HepG2 (cell line): ENCODE data around the gene PRRT2. TPM values are rescaled to one million over a fixed set of nuclear protein-coding genes. Genes with fewer than 3 reads are reported as not detected.

Experiments
- EP300 ChIP-seq, 3 experiments: sonication (generic) in 1 of 3; formaldehyde crosslinking in 1 of 3; IDR thresholded peaks; 2 replicates each; pipeline versions ENCODE4 v1.5.1 to v1.6.1; 2011 to 2020; ENCODE audit warnings: low read depth in 2 of 3, low read length in 2 of 3, borderline replicate concordance in 1 of 3, improper control_type of control experiment in 1 of 3, mild to moderate bottlenecking in 1 of 3, missing genetic modification reagents in 1 of 3, moderate library complexity in 1 of 3
- MXD4 ChIP-seq: IDR thresholded peaks from 2 replicates; pipeline ENCODE4 v1.6.1; 2016; ENCODE audit warnings: mild to moderate bottlenecking, missing biosample characterization, missing genetic modification reagents
- NCOR1 ChIP-seq: fragments of 200-600 bp; sonication (generic); IDR thresholded peaks from 2 replicates; pipeline ENCODE4 v1.7.0; 2017; ENCODE audit warnings: antibody characterized with exemption, low read length, borderline replicate concordance
- RXRB ChIP-seq: IDR thresholded peaks from 2 replicates; pipeline ENCODE4 v1.6.1; 2016; ENCODE audit warnings: borderline replicate concordance, missing genetic modification reagents, missing compliant biosample characterization
- SIX4 ChIP-seq: sonication (generic); formaldehyde crosslinking; IDR thresholded peaks from 2 replicates; pipeline ENCODE4 v1.4.0; 2020; ENCODE audit warnings: missing genetic modification reagents
- ZBTB34 ChIP-seq: sonication (generic); formaldehyde crosslinking; IDR thresholded peaks from 2 replicates; pipeline ENCODE4 v1.8.0; 2022; ENCODE audit warnings: mild to moderate bottlenecking, missing genetic modification reagents
- ZNF609 ChIP-seq: sonication (generic); formaldehyde crosslinking; IDR thresholded peaks from 2 replicates; pipeline ENCODE4 v1.4.0; 2020; ENCODE audit warnings: mild to moderate bottlenecking, missing genetic modification reagents, borderline replicate concordance
- ZNF674 ChIP-seq: sonication (generic); formaldehyde crosslinking; IDR thresholded peaks from 2 replicates; pipeline ENCODE4 v1.5.0; 2020; ENCODE audit warnings: low read depth, mild to moderate bottlenecking, missing genetic modification reagents
- polyA plus RNA-seq, 8 experiments: library from polyadenylated mRNA; depleted of rRNA in 3 of 8; stranded (reverse) in 7 of 8; unstranded in 1 of 8; fragments of >200 nt; fragmentation: Illumina TruSeq in 4 of 8; extraction: Trizol in 4 of 8; gene quantifications; 2 replicates each; pipeline versions ENCODE4 v1.2.1 to v1.2.3, GENCODE V29; 2011 to 2016; ENCODE audit warnings: low read depth in 4 of 8, missing spikeins in 1 of 8, mixed read lengths in 1 of 8; ENCODE audit not compliant: insufficient read depth in 1 of 8
- total RNA-seq, 5 experiments: library from RNA; depleted of rRNA; stranded (reverse); fragments of >200 nt; fragmentation: Illumina TruSeq; extraction: Trizol; gene quantifications; 2 replicates each; pipeline ENCODE4 v1.2.3, GENCODE V29; 2016; ENCODE audit warnings: low read depth in 1 of 5

Gene PRRT2
- total and polyA plus RNA-seq, 2 of the 13 experiments (the other 11 are each of a cell fraction or from before 2014, with no cell fraction given): 0.51 to 1.1 TPM

DNA sequence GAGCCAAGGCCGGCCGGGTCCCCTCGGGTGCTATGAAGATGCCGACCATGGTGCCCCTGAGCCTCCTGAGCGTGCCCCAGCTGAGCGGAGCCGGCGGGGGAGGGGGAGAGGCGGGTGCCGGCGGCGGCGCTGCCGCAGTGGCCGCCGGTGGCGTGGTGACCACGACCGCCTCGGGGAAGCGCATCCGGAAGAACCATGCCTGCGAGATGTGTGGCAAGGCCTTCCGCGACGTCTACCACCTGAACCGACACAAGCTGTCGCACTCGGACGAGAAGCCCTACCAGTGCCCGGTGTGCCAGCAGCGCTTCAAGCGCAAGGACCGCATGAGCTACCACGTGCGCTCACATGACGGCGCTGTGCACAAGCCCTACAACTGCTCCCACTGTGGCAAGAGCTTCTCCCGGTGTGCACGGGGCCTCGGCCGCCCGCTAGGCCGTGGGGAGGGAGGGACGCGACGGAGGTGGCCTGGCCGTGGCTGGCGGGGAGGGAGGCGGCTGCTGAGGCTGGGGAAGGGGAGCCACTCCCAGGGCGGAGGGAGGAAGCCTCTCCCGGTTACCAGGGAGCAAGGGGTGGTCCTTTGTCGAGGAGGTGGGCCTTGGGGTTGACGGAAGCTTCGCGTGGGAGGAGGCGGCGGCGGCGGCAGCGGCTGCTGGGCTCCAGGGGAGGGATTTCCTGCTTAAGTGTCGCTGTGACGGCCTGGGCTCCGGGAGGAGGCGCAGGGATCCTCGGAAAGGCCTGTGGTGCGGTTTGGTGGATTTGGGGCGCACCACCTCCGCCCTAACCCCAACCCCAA lies 4.4 kb upstream of the PRRT2 start (continued):
- TF ChIP-seq ZBTB34 (peak; percentile 74; the same call in 1 of the 2 replicates), MXD4 (CRISPR knock-in tag) (peak; percentile 98), ZNF674 (peak; percentile 90; the same call in 1 of the 2 replicates), NCOR1 (peak; percentile 24; the same call in 1 of the 2 replicates), RXRB (CRISPR knock-in tag) (peak; percentile 36; the same call in 1 of the 2 replicates), ZNF609 (CRISPR knock-in tag) (peak; percentile 75; the same call in 1 of the 2 replicates), SIX4 (CRISPR knock-in tag) (no peak; the same call in 1 of the 2 replicates), EP300 (IDR thresholded peaks at IDR 0.05; ENCODE audit: low read depth in 2 of 2, low read length in 2 of 2) (no peak), EP300 (CRISPR knock-in tag; IDR thresholded peaks at IDR 0.05; ENCODE audit: borderline replicate concordance) (0 out of 2 replicates have a peak, but pooled peaks have one; percentile 13)
